ENCODE measurements around the gene STK16. TPM values are rescaled to one million over a fixed set of nuclear protein-coding genes. Genes with fewer than 3 reads are reported as not detected.

Gene STK16
- total RNA-seq, 1 donor from 2014 or later = 21.4 TPM

GRCh38 chr2:219266886-219267285 lies 21.6 kb downstream of the STK16 start:
- ATAC-seq (no peak), DNase-seq (no peak)
- no peak overlapping the region for H3K4me3 ChIP-seq
- H3K4me1 ChIP-seq = no peaks in the 10 kb centered on the region
- H3K9me3 ChIP-seq = no peaks in the 10 kb centered on the region
- no peak overlapping the region for H3K27ac ChIP-seq
- H3K27me3 ChIP-seq = no peaks in the 10 kb centered on the region
- no peak for TF ChIP-seq CTCF (IDR thresholded peaks at IDR 0.05)
- intact Hi-C loops (cut with DNase I) = no loop called here
- no peaks in the 10 kb centered on the region for H3K36me3 ChIP-seq

- no peak for ATAC-seq
- intact Hi-C loops (cut with DNase I) = no loop called here
- no peaks in the 10 kb centered on the region for H3K4me1 ChIP-seq
- no peak overlapping the region for H3K27ac ChIP-seq
- no peak overlapping the region for H3K4me3 ChIP-seq
- no peaks in the 10 kb centered on the region for H3K27me3 ChIP-seq
- H3K36me3 ChIP-seq = no peaks in the 10 kb centered on the region
- no peak for TF ChIP-seq CTCF (IDR thresholded peaks at IDR 0.05)
- DNase-seq = no peak
- H3K9me3 ChIP-seq = no peaks in the 10 kb centered on the region
These were observed 23.0 kb downstream of the STK16 start for GRCh38 chr2:219268294-219268693.

- ATAC-seq = peak; percentile 63
- no peak overlapping the region for H3K27ac ChIP-seq
- H3K27me3 ChIP-seq = no peaks in the 10 kb centered on the region
These were observed 24.2 kb downstream of the STK16 start for GRCh38 chr2:219269362-219270054.

GRCh38 chr2:219270055-219270372 lies 24.7 kb downstream of the STK16 start:
- TF ChIP-seq CTCF (IDR thresholded peaks at IDR 0.05) = no peak
- no peak overlapping the region for H3K4me3 ChIP-seq
- peak; percentile 28 for DNase-seq
- ATAC-seq = no peak
- no peaks in the 10 kb centered on the region for H3K36me3 ChIP-seq
- intact Hi-C loops (cut with DNase I) = no loop called here
- H3K4me1 ChIP-seq = no peaks in the 10 kb centered on the region
- no peak overlapping the region for H3K27ac ChIP-seq
- H3K27me3 ChIP-seq = no peaks in the 10 kb centered on the region
- no peaks in the 10 kb centered on the region for H3K9me3 ChIP-seq

More at GRCh38 chr2:219269362-219270054, 24.2 kb downstream of the STK16 start:
- Histone ChIP-seq H3K36me3 (no peaks in the 10 kb centered on the region), H3K9me3 (no peaks in the 10 kb centered on the region), H3K4me3 (no peak overlapping the region), H3K4me1 (no peaks in the 10 kb centered on the region)
- TF ChIP-seq CTCF (IDR thresholded peaks at IDR 0.05) = no peak
- peak; percentile 69 for DNase-seq
- intact Hi-C loops (cut with DNase I) = no loop called here

- DNase-seq = no peak
- ATAC-seq = no peak
- no peaks in the 10 kb centered on the region for H3K4me1 ChIP-seq
- H3K27ac ChIP-seq = no peak overlapping the region
- no peaks in the 10 kb centered on the region for H3K27me3 ChIP-seq
- no peaks in the 10 kb centered on the region for H3K9me3 ChIP-seq
- no peaks in the 10 kb centered on the region for H3K36me3 ChIP-seq
- intact Hi-C loops (cut with DNase I) = no loop called here
- H3K4me3 ChIP-seq = no peak overlapping the region
- no peak for TF ChIP-seq CTCF (IDR thresholded peaks at IDR 0.05)
These were observed 25.7 kb downstream of the STK16 start for GRCh38 chr2:219271021-219271420.

GRCh38 chr2:219272356-219272755 lies 27.1 kb downstream of the STK16 start:
- Histone ChIP-seq H3K27me3 (no peaks in the 10 kb centered on the region), H3K4me3 (no peak overlapping the region), H3K36me3 (no peaks in the 10 kb centered on the region), H3K9me3 (no peaks in the 10 kb centered on the region), H3K4me1 (no peaks in the 10 kb centered on the region), H3K27ac (no peak overlapping the region)
- TF ChIP-seq CTCF (IDR thresholded peaks at IDR 0.05) = no peak
- DNase-seq (peak; percentile 40), ATAC-seq (no peak)
- intact Hi-C loops (cut with DNase I) = no loop called here
